HFF-Myc (cell line): Measurements from ENCODE around the gene U2SURP.
"Not testable (repeated sequence)": the region's sequence is repeated elsewhere in the genome, so short reads cannot be mapped to it uniquely, and the experiment has no call there.

Experiments used
- DNase-seq: peaks from one replicate; pipeline ENCODE4 v3.0.0-alpha.2; 2011; ENCODE audit warnings: low read depth; ENCODE audit errors: extremely low read depth
- H3K4me3 ChIP-seq: replicated peaks from 2 replicates; pipeline ENCODE4 v1.5.1; 2011; ENCODE audit warnings: low read depth, mild to moderate bottlenecking, control low read depth, low read length
- CTCF ChIP-seq: IDR thresholded peaks from 2 replicates; pipeline ENCODE4 v1.5.1; 2012; ENCODE audit warnings: mild to moderate bottlenecking, low read depth, low read length, control low read depth; ENCODE audit errors: missing control alignments

U2SURP gene

GRCh38 chr3:142987080-142987700 is 14.2 kb upstream of the U2SURP start:
- no peak for DNase-seq
- peak; percentile 35 for TF ChIP-seq CTCF
- no peak overlapping the region for H3K4me3 ChIP-seq

- H3K4me3 ChIP-seq = no peak overlapping the region
- TF ChIP-seq CTCF = no peak
- DNase-seq = no peak
These were observed 13.7 kb upstream of the U2SURP start for GRCh38 chr3:142987707-142988106.

GRCh38 chr3:142988221-142988620 is 13.1 kb upstream of the U2SURP start:
- not testable (repeated sequence) for DNase-seq, H3K4me3 ChIP-seq

- not testable (repeated sequence) for H3K4me3 ChIP-seq, DNase-seq
These were observed 12.5 kb upstream of the U2SURP start for GRCh38 chr3:142988826-142989225.

GRCh38 chr3:142990721-142991120 is 10.6 kb upstream of the U2SURP start:
- TF ChIP-seq CTCF = no peak
- no peak overlapping the region for H3K4me3 ChIP-seq
- DNase-seq = no peak

GRCh38 chr3:142992323-142992722 is 9.0 kb upstream of the U2SURP start:
- no peak for DNase-seq
- no peak for TF ChIP-seq CTCF
- no peak overlapping the region for H3K4me3 ChIP-seq

GRCh38 chr3:142993958-142994442 is 7.4 kb upstream of the U2SURP start:
- H3K4me3 ChIP-seq = no peak overlapping the region
- TF ChIP-seq CTCF = peak; percentile 70
- peak; percentile 30 for DNase-seq

GRCh38 chr3:142997330-142997729 is 4.0 kb upstream of the U2SURP start:
- no peak overlapping the region for H3K4me3 ChIP-seq
- no peak for DNase-seq
- no peak for TF ChIP-seq CTCF
